NCI-H2196 (cell line): ENCODE data around the gene TMEM19.
A peak's percentile ranks its signal among the peaks of the same experiment; 100 is the strongest.

Experiments used
- DNase-seq: peaks from one replicate; lab custom pipeline; 2025; ENCODE audit not compliant: unreplicated experiment; lab: John Stamatoyannopoulos, UW

Gene TMEM19

GRCh38 chr12:71685914-71686657, at the start of gene TMEM19:
TSS of gene TMEM19 (plus strand) at chr12:71686082. CDS start at chr12:71686681, 599 bp downstream.
- DNase-seq = peak; percentile 89

GRCh38 chr12:71636704-71637115, 49.2 kb upstream of the TMEM19 start:
- peak; percentile 81 for DNase-seq

GRCh38 chr12:71638499-71638898, 47.4 kb upstream of the TMEM19 start:
- no peak for DNase-seq

GRCh38 chr12:71639341-71639760, 46.5 kb upstream of the TMEM19 start:
- peak; percentile 6 for DNase-seq

GRCh38 chr12:71640316-71640715, 45.6 kb upstream of the TMEM19 start:
- DNase-seq = no peak

- DNase-seq = no peak
These were observed 44.5 kb upstream of the TMEM19 start for GRCh38 chr12:71641390-71641789.

GRCh38 chr12:71642264-71642663, 43.6 kb upstream of the TMEM19 start:
- peak; percentile 6 for DNase-seq

GRCh38 chr12:71645268-71645667, 40.6 kb upstream of the TMEM19 start:
- no peak for DNase-seq

GRCh38 chr12:71646512-71646911, 39.4 kb upstream of the TMEM19 start:
- DNase-seq = no peak

- DNase-seq = no peak
These were observed 37.3 kb upstream of the TMEM19 start for GRCh38 chr12:71648537-71648936.

GRCh38 chr12:71649401-71649800, 36.5 kb upstream of the TMEM19 start:
- DNase-seq = no peak

GRCh38 chr12:71652656-71653055, 33.2 kb upstream of the TMEM19 start:
- DNase-seq = no peak

GRCh38 chr12:71653137-71653536, 32.7 kb upstream of the TMEM19 start:
- DNase-seq = no peak

GRCh38 chr12:71654200-71654599, 31.7 kb upstream of the TMEM19 start:
- no peak for DNase-seq

- DNase-seq = no peak
These were observed 30.4 kb upstream of the TMEM19 start for GRCh38 chr12:71655495-71655894.

GRCh38 chr12:71655907-71656306, 30.0 kb upstream of the TMEM19 start:
- DNase-seq = no peak

- no peak for DNase-seq
These were observed 29.1 kb upstream of the TMEM19 start for GRCh38 chr12:71656740-71657139.

- DNase-seq = no peak
These were observed 23.8 kb upstream of the TMEM19 start for GRCh38 chr12:71661977-71662530.

GRCh38 chr12:71662849-71663560, 22.9 kb upstream of the TMEM19 start:
- DNase-seq = no peak

GRCh38 chr12:71663561-71664410, 22.1 kb upstream of the TMEM19 start, which contains the start of the genes THAP2 and ZFC3H1:
TSS of gene THAP2 (plus strand) at chr12:71664301. CDS start at chr12:71664510, 209 bp downstream.
TSS of gene ZFC3H1 (minus strand) at chr12:71663848. CDS start at chr12:71663610, 238 bp downstream.
- peak; percentile 99 for DNase-seq
